Nephron progenitor cell (in vitro differentiated cells): Measurements from ENCODE around the gene MSRB1.

Source experiments
- DNase-seq: peaks from one replicate; pipeline ENCODE4 v3.0.0; 2021
- H3K27ac Mint-ChIP-seq: 2 replicates; pipeline ENCODE4 v1.8.0; 2021; ENCODE audit warnings: mild to moderate bottlenecking, moderate library complexity, mixed read lengths
- H3K27me3 Mint-ChIP-seq: 2 replicates; pipeline ENCODE4 v1.8.0; 2021; ENCODE audit warnings: mild to moderate bottlenecking, low read depth, mixed read lengths; ENCODE audit not compliant: poor library complexity
- H3K36me3 Mint-ChIP-seq: 2 replicates; pipeline ENCODE4 v1.8.0; 2021; ENCODE audit warnings: low read depth, mixed read lengths
- H3K4me1 Mint-ChIP-seq: 2 replicates; pipeline ENCODE4 v1.8.0; 2021; ENCODE audit warnings: mixed read lengths
- H3K4me3 Mint-ChIP-seq: 2 replicates; pipeline ENCODE4 v1.8.0; 2021; ENCODE audit warnings: mild to moderate bottlenecking, moderate library complexity, mixed read lengths
- H3K9me3 Mint-ChIP-seq: 2 replicates; pipeline ENCODE4 v1.8.0; 2021; ENCODE audit warnings: mild to moderate bottlenecking, moderate library complexity, mixed read lengths
- CTCF ChIP-seq: fragments of 200-600 bp; sonication (generic); IDR thresholded peaks from 2 replicates; pipeline ENCODE4 v1.5.0; 2021; ENCODE audit warnings: antibody characterized with exemption

Gene MSRB1

GRCh38 chr16:1942810-1943726, at the start of gene MSRB1:
Gene MSRB1, minus strand, starts transcription at chr16:1943199. Its CDS starts 43 bp downstream, at chr16:1943156.
- no peak for TF ChIP-seq CTCF
- peaks cover 11% of the 10 kb centered on the region for H3K27me3 Mint-ChIP-seq
- H3K27ac Mint-ChIP-seq: no peak within 1 kb of the TSS
- H3K9me3 Mint-ChIP-seq: peaks cover 6% of the 10 kb centered on the region
- peak within 1 kb of the TSS; percentile 92 for H3K4me3 Mint-ChIP-seq
- DNase-seq: peak; percentile 100
- no peaks in the 10 kb centered on the region for H3K36me3 Mint-ChIP-seq
- peaks cover 46% of the 10 kb centered on the region for H3K4me1 Mint-ChIP-seq

- Mint-ChIP-seq H3K27ac (no peak overlapping the region), H3K27me3 (peaks cover 54% of the 10 kb centered on the region), H3K36me3 (peaks cover 14% of the 10 kb centered on the region), H3K9me3 (no peaks in the 10 kb centered on the region), H3K4me3 (no peak overlapping the region), H3K4me1 (peaks cover 16% of the 10 kb centered on the region)
- DNase-seq: peak; percentile 94
- no peak for TF ChIP-seq CTCF
Measured at GRCh38 chr16:1991948-1992703, 49.1 kb upstream of the MSRB1 start.

GRCh38 chr16:1991588-1991947, 48.6 kb upstream of the MSRB1 start:
- Mint-ChIP-seq H3K4me1 (peaks cover 16% of the 10 kb centered on the region), H3K27me3 (peaks cover 59% of the 10 kb centered on the region), H3K36me3 (peaks cover 19% of the 10 kb centered on the region), H3K9me3 (no peaks in the 10 kb centered on the region), H3K27ac (no peak overlapping the region), H3K4me3 (peak overlapping the region; percentile 52)
- no peak for DNase-seq
- no peak for TF ChIP-seq CTCF

- Mint-ChIP-seq H3K4me3 (peak overlapping the region; percentile 52), H3K27ac (no peak overlapping the region), H3K9me3 (no peaks in the 10 kb centered on the region), H3K36me3 (peaks cover 22% of the 10 kb centered on the region), H3K4me1 (peaks cover 16% of the 10 kb centered on the region), H3K27me3 (peaks cover 62% of the 10 kb centered on the region)
- no peak for TF ChIP-seq CTCF
- no peak for DNase-seq
Measured at GRCh38 chr16:1991135-1991551, 48.1 kb upstream of the MSRB1 start.

- H3K9me3 Mint-ChIP-seq: no peaks in the 10 kb centered on the region
- H3K4me1 Mint-ChIP-seq: peaks cover 16% of the 10 kb centered on the region
- H3K27ac Mint-ChIP-seq: no peak overlapping the region
- DNase-seq: peak; percentile 76
- H3K36me3 Mint-ChIP-seq: peaks cover 19% of the 10 kb centered on the region
- peaks cover 62% of the 10 kb centered on the region for H3K27me3 Mint-ChIP-seq
- H3K4me3 Mint-ChIP-seq: peak overlapping the region; percentile 77
- no peak for TF ChIP-seq CTCF
Measured at GRCh38 chr16:1990351-1991134, 47.5 kb upstream of the MSRB1 start.
